HG03103 (cell line): Measurements from ENCODE around the gene REXO2.
A peak's percentile ranks its signal among the peaks of the same experiment; 100 is the strongest.

Source experiments
- ATAC-seq: cut with Tn5 transposase; IDR thresholded peaks from one replicate; pipeline ENCODE4 v1.9.1; 2021; ENCODE audit warnings: low read depth; ENCODE audit not compliant: unreplicated experiment

Gene REXO2

GRCh38 chr11:114440121-114440860 lies 1.0 kb downstream of the REXO2 start:
- peak; percentile 7 for ATAC-seq

- ATAC-seq, result no peak
Observed at GRCh38 chr11:114440971-114441763, 1.9 kb downstream of the REXO2 start.

GRCh38 chr11:114441921-114442320 lies 2.7 kb downstream of the REXO2 start:
- no peak for ATAC-seq

GRCh38 chr11:114442536-114442935 lies 3.3 kb downstream of the REXO2 start:
- ATAC-seq, result no peak

GRCh38 chr11:114447444-114447843 lies 8.2 kb downstream of the REXO2 start:
- ATAC-seq, result no peak

GRCh38 chr11:114447892-114448291 lies 8.6 kb downstream of the REXO2 start:
- ATAC-seq, result no peak

- ATAC-seq, result no peak
Observed at GRCh38 chr11:114448749-114449482, 9.6 kb downstream of the REXO2 start.

- no peak for ATAC-seq
Observed at GRCh38 chr11:114449845-114450244, 10.6 kb downstream of the REXO2 start.

GRCh38 chr11:114452399-114452798 lies 13.1 kb downstream of the REXO2 start:
- no peak for ATAC-seq

GRCh38 chr11:114463999-114464398 lies 24.7 kb downstream of the REXO2 start:
- ATAC-seq, result no peak

GRCh38 chr11:114466742-114467141 lies 27.5 kb downstream of the REXO2 start:
- ATAC-seq, result no peak

GRCh38 chr11:114472661-114473060 lies 33.4 kb downstream of the REXO2 start:
- ATAC-seq, result no peak

- no peak for ATAC-seq
Observed at GRCh38 chr11:114478001-114478410, 38.7 kb downstream of the REXO2 start.

GRCh38 chr11:114478768-114479167 lies 39.5 kb downstream of the REXO2 start:
- no peak for ATAC-seq

- no peak for ATAC-seq
Observed at GRCh38 chr11:114479331-114479730, 40.1 kb downstream of the REXO2 start.

GRCh38 chr11:114482114-114482513 lies 42.8 kb downstream of the REXO2 start:
- ATAC-seq, result no peak

GRCh38 chr11:114483929-114484328 lies 44.7 kb downstream of the REXO2 start:
- ATAC-seq, result no peak

GRCh38 chr11:114496915-114497314 lies 57.6 kb downstream of the REXO2 start:
- ATAC-seq, result no peak

- ATAC-seq, result no peak
Observed at GRCh38 chr11:114499756-114500155, 60.5 kb downstream of the REXO2 start.
